GM19452 (cell line): ENCODE data around the gene MNAT1.
"Not testable (repeated sequence)": the region's sequence is repeated elsewhere in the genome, so short reads cannot be mapped to it uniquely, and the experiment has no call there.

ENCODE experiments used
- ATAC-seq: cut with Tn5 transposase; IDR thresholded peaks from one replicate; pipeline ENCODE4 v1.9.1; 2021; ENCODE audit not compliant: unreplicated experiment

Gene MNAT1

GRCh38 chr14:60736494-60736893 is 1.9 kb downstream of the MNAT1 start:
- no peak for ATAC-seq

- ATAC-seq, result no peak
Observed at GRCh38 chr14:60738843-60739508, 4.4 kb downstream of the MNAT1 start.

GRCh38 chr14:60744566-60744965 is 10.0 kb downstream of the MNAT1 start:
- ATAC-seq, result no peak

GRCh38 chr14:60753264-60754119 is 18.9 kb downstream of the MNAT1 start:
- ATAC-seq, result peak; percentile 97

GRCh38 chr14:60756847-60757246 is 22.3 kb downstream of the MNAT1 start:
- ATAC-seq, result no peak

- no peak for ATAC-seq
Observed at GRCh38 chr14:60757567-60758002, 23.0 kb downstream of the MNAT1 start.

- no peak for ATAC-seq
Observed at GRCh38 chr14:60758885-60759284, 24.3 kb downstream of the MNAT1 start.

GRCh38 chr14:60760209-60760608 is 25.6 kb downstream of the MNAT1 start:
- no peak for ATAC-seq

- no peak for ATAC-seq
Observed at GRCh38 chr14:60760644-60761364, 26.2 kb downstream of the MNAT1 start.

GRCh38 chr14:60768602-60769001 is 34.0 kb downstream of the MNAT1 start:
- no peak for ATAC-seq

- ATAC-seq, result no peak
Observed at GRCh38 chr14:60771117-60771516, 36.6 kb downstream of the MNAT1 start.

- no peak for ATAC-seq
Observed at GRCh38 chr14:60773558-60773957, 39.0 kb downstream of the MNAT1 start.

GRCh38 chr14:60775296-60775695 is 40.7 kb downstream of the MNAT1 start:
- ATAC-seq, result no peak

GRCh38 chr14:60777856-60778578 is 43.5 kb downstream of the MNAT1 start:
- no peak for ATAC-seq

GRCh38 chr14:60779745-60780514 is 45.4 kb downstream of the MNAT1 start:
- not testable (repeated sequence) for ATAC-seq

- ATAC-seq, result not testable (repeated sequence)
Observed at GRCh38 chr14:60780558-60780957, 46.0 kb downstream of the MNAT1 start.

- ATAC-seq, result no peak
Observed at GRCh38 chr14:60786905-60787304, 52.3 kb downstream of the MNAT1 start.

GRCh38 chr14:60789656-60790055 is 55.1 kb downstream of the MNAT1 start:
- no peak for ATAC-seq

- no peak for ATAC-seq
Observed at GRCh38 chr14:60790850-60791249, 56.3 kb downstream of the MNAT1 start.

GRCh38 chr14:60796434-60796833 is 61.9 kb downstream of the MNAT1 start:
- ATAC-seq, result no peak
